Thyroid gland (tissue), 4 donors: Measurements from ENCODE around the gene HNRNPAB.
A peak's percentile ranks its signal among the peaks of the same experiment; 100 is the strongest.

Source experiments
- CTCF ChIP-seq, 6 experiments: fragments of 200-600 bp in 3 of 6; fragments of 450-650 bp in 3 of 6; sonication (generic) in 3 of 6; IDR thresholded peaks; one replicate each; pipeline ENCODE4 v1.5.1; 2016 to 2019; ENCODE audit warnings: antibody characterized with exemption in 6 of 6, mild to moderate bottlenecking in 2 of 6, inconsistent platforms in 1 of 6, moderate library complexity in 1 of 6
- POLR2A ChIP-seq, 2 donors: fragments of 450-650 bp; IDR thresholded peaks; one replicate each; pipeline ENCODE4 v1.6.1; 2017; ENCODE audit warnings: antibody characterized with exemption in 2 of 2, mild to moderate bottlenecking in 2 of 2, moderate library complexity in 1 of 2

- TF ChIP-seq CTCF (IDR thresholded peaks at IDR 0.05) (peak in 1 of 6 experiments; percentile 21), POLR2A (IDR thresholded peaks at IDR 0.05) (no peak)
These were observed 19.5 kb downstream of the HNRNPAB start for GRCh38 chr5:178223828-178224335.
